Astrocyte of the spinal cord (primary cell): ENCODE data around the gene STARD13.

ENCODE experiments used
- DNase-seq: peaks from one replicate; pipeline ENCODE4 v3.0.0; 2011; ENCODE audit warnings: low read depth, low spot score
- H3K4me3 ChIP-seq: 2 replicates; pipeline ENCODE4 v1.5.1; 2011; ENCODE audit warnings: low read depth, mild to moderate bottlenecking, low read length, moderate library complexity
- in situ Hi-C: cut with HindIII; loops from 2 replicates; pipeline ENCODE4 v1.10.0; 2017; ENCODE audit warnings: low sequenced_read_pairs
- TF ChIP-seq, protein P1 (sequence below): IDR thresholded peaks from 2 replicates; pipeline ENCODE4 v1.5.1; 2012; ENCODE audit warnings: low read depth, mild to moderate bottlenecking, low read length, inconsistent platforms

STARD13 gene

GRCh38 chr13:33204130-33204927 is 81.2 kb downstream of the STARD13 start:
- TF ChIP-seq, protein P1, sequence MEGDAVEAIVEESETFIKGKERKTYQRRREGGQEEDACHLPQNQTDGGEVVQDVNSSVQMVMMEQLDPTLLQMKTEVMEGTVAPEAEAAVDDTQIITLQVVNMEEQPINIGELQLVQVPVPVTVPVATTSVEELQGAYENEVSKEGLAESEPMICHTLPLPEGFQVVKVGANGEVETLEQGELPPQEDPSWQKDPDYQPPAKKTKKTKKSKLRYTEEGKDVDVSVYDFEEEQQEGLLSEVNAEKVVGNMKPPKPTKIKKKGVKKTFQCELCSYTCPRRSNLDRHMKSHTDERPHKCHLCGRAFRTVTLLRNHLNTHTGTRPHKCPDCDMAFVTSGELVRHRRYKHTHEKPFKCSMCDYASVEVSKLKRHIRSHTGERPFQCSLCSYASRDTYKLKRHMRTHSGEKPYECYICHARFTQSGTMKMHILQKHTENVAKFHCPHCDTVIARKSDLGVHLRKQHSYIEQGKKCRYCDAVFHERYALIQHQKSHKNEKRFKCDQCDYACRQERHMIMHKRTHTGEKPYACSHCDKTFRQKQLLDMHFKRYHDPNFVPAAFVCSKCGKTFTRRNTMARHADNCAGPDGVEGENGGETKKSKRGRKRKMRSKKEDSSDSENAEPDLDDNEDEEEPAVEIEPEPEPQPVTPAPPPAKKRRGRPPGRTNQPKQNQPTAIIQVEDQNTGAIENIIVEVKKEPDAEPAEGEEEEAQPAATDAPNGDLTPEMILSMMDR = no peak
- in situ Hi-C loops = no loop called here
- H3K4me3 ChIP-seq = peak overlapping the region; percentile 42
- DNase-seq = peak; percentile 91

- TF ChIP-seq, protein P1 = no peak
- in situ Hi-C loops = no loop called here
- H3K4me3 ChIP-seq = no peak overlapping the region
- no peak for DNase-seq
These were observed 82.8 kb downstream of the STARD13 start for GRCh38 chr13:33202644-33203169.

DNA sequence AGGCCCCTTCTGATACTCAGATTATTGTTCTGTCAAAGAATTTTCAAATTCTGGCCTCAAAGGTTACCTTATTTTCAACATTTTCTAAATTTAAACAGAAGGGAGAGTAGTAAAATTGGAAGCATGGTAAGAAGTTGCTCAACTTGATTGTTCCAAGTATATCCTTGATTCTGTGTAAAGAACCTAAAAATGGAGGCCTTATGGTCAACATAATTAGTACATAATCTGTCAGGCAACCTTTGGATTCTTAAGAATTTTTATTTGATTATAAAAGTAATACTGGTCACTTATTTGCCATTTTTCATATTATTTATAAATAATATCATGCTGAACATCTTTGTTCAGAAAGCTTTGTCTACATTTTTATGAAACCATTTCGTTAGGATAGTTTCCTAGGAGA is 83.9 kb downstream of the STARD13 start:
- in situ Hi-C loops = no loop called here
- TF ChIP-seq, protein P1 = no peak
- no peak for DNase-seq
- H3K4me3 ChIP-seq = no peak overlapping the region

- H3K4me3 ChIP-seq = no peak overlapping the region
- DNase-seq = no peak
- in situ Hi-C loops = no loop called here
- TF ChIP-seq, protein P1 = no peak
These were observed 86.2 kb downstream of the STARD13 start for GRCh38 chr13:33199289-33199850.

DNA sequence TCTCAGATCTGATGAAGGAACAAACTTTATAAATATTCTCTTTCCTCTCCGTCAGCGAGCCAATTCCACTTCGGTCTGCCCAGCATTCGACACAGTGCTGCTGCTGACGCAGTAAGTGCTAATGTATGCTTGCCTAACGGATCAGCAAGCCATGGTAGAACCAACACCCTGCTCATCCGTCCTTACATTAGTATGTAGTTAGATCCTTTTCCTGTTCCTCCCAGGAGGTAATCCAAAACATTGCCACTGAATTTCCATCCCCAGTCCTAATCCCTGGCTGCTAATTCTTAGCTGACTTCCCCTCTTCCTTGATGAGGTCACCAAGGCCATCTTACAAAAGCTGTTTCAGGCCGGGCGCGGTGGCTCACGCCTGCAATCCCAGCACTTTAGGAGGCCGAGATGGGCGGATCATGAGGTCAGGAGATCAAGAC is 88.0 kb downstream of the STARD13 start:
- TF ChIP-seq, protein P1 = no peak
- DNase-seq = no peak
- in situ Hi-C loops = no loop called here
- H3K4me3 ChIP-seq = no peak overlapping the region

- no peak overlapping the region for H3K4me3 ChIP-seq
- in situ Hi-C loops = no loop called here
- TF ChIP-seq, protein P1 = no peak
- DNase-seq = no peak
These were observed 88.8 kb downstream of the STARD13 start for GRCh38 chr13:33196767-33197166.
